OCI-LY7 (cell line): ENCODE results near the gene CLEC16A. TPM values are rescaled to one million over a fixed set of nuclear protein-coding genes. Genes with fewer than 3 reads are reported as not detected.

Source experiments
- BruUV-seq: library from RNA; stranded (reverse); fragments of 400-500 nt; replicated peaks from 2 replicates; lab custom pipeline; 2021; lab: Mats Ljungman, UMichigan
- CTCF ChIA-PET: fragments of 300-600 bp; sonication (Branson Sonifier 250); formaldehyde crosslinking; loops from one replicate; lab custom pipeline; 2022; ENCODE audit warnings: antibody characterized with exemption; ENCODE audit not compliant: unreplicated experiment; lab: Charles Lee
- POLR2A ChIA-PET: fragments of 300-600 bp; sonication (Branson Sonifier 250); formaldehyde crosslinking; loops from one replicate; lab custom pipeline; 2022; ENCODE audit warnings: antibody characterized with exemption; lab: Charles Lee
- DNase-seq: peaks from one replicate; pipeline ENCODE4 v3.0.0-alpha.2; 2015; ENCODE audit warnings: low spot score
- H2AFZ ChIP-seq: fragments of 200-600 bp; sonication (generic), shearing (Covaris generic); 2 replicates; pipeline ENCODE4 v1.6.1; 2014; ENCODE audit warnings: mild to moderate bottlenecking, antibody characterized with exemption, low read length, moderate library complexity
- H3K27ac ChIP-seq: fragments of 200-600 bp; sonication (generic); 2 replicates; pipeline ENCODE4 v1.5.1; 2014; ENCODE audit warnings: mixed run types, low read depth, mild to moderate bottlenecking, moderate library complexity, low read length, inconsistent platforms; ENCODE audit not compliant: poor library complexity, severe bottlenecking
- H3K36me3 ChIP-seq: fragments of 200-600 bp; sonication (generic); 2 replicates; pipeline ENCODE4 v1.6.1; 2014; ENCODE audit warnings: mild to moderate bottlenecking, antibody characterized with exemption, low read length, moderate library complexity, mixed read lengths; ENCODE audit not compliant: insufficient read depth
- H3K4me1 ChIP-seq: fragments of 200-600 bp; sonication (generic); 2 replicates; pipeline ENCODE4 v1.5.1; 2014; ENCODE audit warnings: mild to moderate bottlenecking, low read length; ENCODE audit not compliant: insufficient read depth, poor library complexity, severe bottlenecking
- H3K4me2 ChIP-seq: fragments of 200-600 bp; sonication (generic); 2 replicates; pipeline ENCODE4 v1.6.1; 2014; ENCODE audit warnings: mild to moderate bottlenecking, low read length
- H3K4me3 ChIP-seq: fragments of 200-600 bp; sonication (generic); 2 replicates; pipeline ENCODE4 v1.5.1; 2014; ENCODE audit warnings: mild to moderate bottlenecking, low read depth, low read length; ENCODE audit not compliant: poor library complexity, severe bottlenecking
- H3K79me2 ChIP-seq: fragments of 200-600 bp; sonication (generic); 2 replicates; pipeline ENCODE4 v1.6.1; 2016; ENCODE audit warnings: low read depth, mild to moderate bottlenecking, low read length, moderate library complexity, mixed read lengths; ENCODE audit not compliant: insufficient read depth
- H3K9me2 ChIP-seq: fragments of 200-600 bp; sonication (generic); 2 replicates; pipeline ENCODE4 v1.6.1; 2016; ENCODE audit warnings: mild to moderate bottlenecking, low read length, mixed read lengths; ENCODE audit not compliant: insufficient read depth
- H3K9me3 ChIP-seq: fragments of 200-600 bp; sonication (generic); 2 replicates; pipeline ENCODE4 v1.6.1; 2014; ENCODE audit warnings: mild to moderate bottlenecking, mixed run types, low read length, mixed read lengths
- H4K20me1 ChIP-seq: fragments of 200-600 bp; sonication (generic); 2 replicates; pipeline ENCODE4 v1.6.1; 2014; ENCODE audit warnings: mild to moderate bottlenecking, antibody characterized with exemption, low read length, moderate library complexity, mixed read lengths; ENCODE audit not compliant: insufficient read depth
- CTCF ChIP-seq: fragments of 200-600 bp; sonication (generic); conservative IDR thresholded peaks from 2 replicates; pipeline ENCODE4 v1.5.1; 2014; ENCODE audit warnings: mild to moderate bottlenecking, antibody characterized with exemption, low read length, moderate library complexity, mixed read lengths
- EZH2phosphoT487 ChIP-seq: fragments of 200-600 bp; sonication (generic); IDR thresholded peaks from 2 replicates; pipeline ENCODE4 v1.6.1; 2018; ENCODE audit warnings: low read depth, borderline replicate concordance, mild to moderate bottlenecking, mixed run types, antibody characterized with exemption, low read length, moderate library complexity, mixed read lengths
- intact Hi-C: fragments of 100-400 bp; cut with micrococcal nuclease; formaldehyde crosslinking; loops from one replicate; pipeline ENCODE4 v1.10.0; 2022; ENCODE audit not compliant: unreplicated experiment
- total RNA-seq, 2 experiments: library from RNA; depleted of rRNA in 1 of 2; stranded (reverse); fragments of >200 nt in 1 of 2; shearing (Covaris generic) in 1 of 2; gene quantifications; 2 replicates each; pipeline ENCODE4 v1.2.3, GENCODE V29; 2014 to 2022

Gene CLEC16A
- total RNA-seq, 2 experiments from 2014 or later = 26.2 to 50.9 TPM

- ChIA-PET POLR2A (interaction anchor here (0.7 to 1.7 kb wide), 7 partner anchors 18 to 129 kb away, joined by 3 to 8 read pairs (median 3); partner anchors contain the start of gene SOCS1), CTCF (interaction anchor here (1.0 to 2.4 kb wide), 3 partner anchors 9 to 135 kb away, joined by 3 to 11 read pairs (median 5); partner anchors contain the start of gene SOCS1)
- H3K79me2 ChIP-seq = no peaks in the 10 kb centered on the region
- peaks cover 2% of the 10 kb centered on the region; the same call in 1 of the 2 replicates for H3K9me3 ChIP-seq
- peak overlapping the region; percentile 91; the same call in 1 of the 2 replicates for H2AFZ ChIP-seq
- H4K20me1 ChIP-seq = no peaks in the 10 kb centered on the region
- H3K36me3 ChIP-seq = no peaks in the 10 kb centered on the region
- TF ChIP-seq CTCF = no peak
- H3K27ac ChIP-seq = peak overlapping the region; percentile 46
- H3K4me3 ChIP-seq = peak overlapping the region; percentile 45
- H3K4me1 ChIP-seq = peaks cover 27% of the 10 kb centered on the region
- DNase-seq = peak; percentile 63
- H3K4me2 ChIP-seq = peak overlapping the region; percentile 84
- intact Hi-C loops = loop anchor here (2.0 kb wide), 1 partner anchor 73 kb away; no protein-coding TSS in a partner anchor
- no peaks in the 10 kb centered on the region for H3K9me2 ChIP-seq
- no TSS peak for BruUV-seq
Observed at GRCh38 chr16:11224096-11224893, 279.9 kb downstream of the CLEC16A start.

- DNase-seq = peak; percentile 86
- H2AFZ ChIP-seq = peak overlapping the region; percentile 91
Observed at GRCh38 chr16:11224894-11225676, 280.7 kb downstream of the CLEC16A start.

More at GRCh38 chr16:11224894-11225676, 280.7 kb downstream of the CLEC16A start:
- no peaks in the 10 kb centered on the region for H3K79me2 ChIP-seq
- peaks cover 27% of the 10 kb centered on the region for H3K4me1 ChIP-seq
- CTCF ChIA-PET = interaction anchor here (0.6 to 2.4 kb wide), 4 partner anchors 8 to 134 kb away, joined by 3 to 11 read pairs (median 4); partner anchors contain the start of gene SOCS1
- H3K27ac ChIP-seq = peak overlapping the region; percentile 46
- no peaks in the 10 kb centered on the region for H3K9me2 ChIP-seq
- H3K36me3 ChIP-seq = no peaks in the 10 kb centered on the region
- H3K4me3 ChIP-seq = peak overlapping the region; percentile 45
- peak overlapping the region; percentile 84 for H3K4me2 ChIP-seq
- H4K20me1 ChIP-seq = no peaks in the 10 kb centered on the region
- TF ChIP-seq EZH2phosphoT487 (no peak), CTCF (no peak; the same call in 1 of the 2 replicates)
- no TSS peak for BruUV-seq
- POLR2A ChIA-PET = interaction anchor here (0.6 to 1.7 kb wide), 8 partner anchors 22 to 197 kb away, joined by 3 to 8 read pairs (median 3); partner anchors contain the start of gene SOCS1
- H3K9me3 ChIP-seq = no peaks in the 10 kb centered on the region
- intact Hi-C loops = loop anchor here (2.0 kb wide), 1 partner anchor 72 kb away; no protein-coding TSS in a partner anchor
